ENCODE measurements around the gene TYMP.

TYMP gene

DNA sequence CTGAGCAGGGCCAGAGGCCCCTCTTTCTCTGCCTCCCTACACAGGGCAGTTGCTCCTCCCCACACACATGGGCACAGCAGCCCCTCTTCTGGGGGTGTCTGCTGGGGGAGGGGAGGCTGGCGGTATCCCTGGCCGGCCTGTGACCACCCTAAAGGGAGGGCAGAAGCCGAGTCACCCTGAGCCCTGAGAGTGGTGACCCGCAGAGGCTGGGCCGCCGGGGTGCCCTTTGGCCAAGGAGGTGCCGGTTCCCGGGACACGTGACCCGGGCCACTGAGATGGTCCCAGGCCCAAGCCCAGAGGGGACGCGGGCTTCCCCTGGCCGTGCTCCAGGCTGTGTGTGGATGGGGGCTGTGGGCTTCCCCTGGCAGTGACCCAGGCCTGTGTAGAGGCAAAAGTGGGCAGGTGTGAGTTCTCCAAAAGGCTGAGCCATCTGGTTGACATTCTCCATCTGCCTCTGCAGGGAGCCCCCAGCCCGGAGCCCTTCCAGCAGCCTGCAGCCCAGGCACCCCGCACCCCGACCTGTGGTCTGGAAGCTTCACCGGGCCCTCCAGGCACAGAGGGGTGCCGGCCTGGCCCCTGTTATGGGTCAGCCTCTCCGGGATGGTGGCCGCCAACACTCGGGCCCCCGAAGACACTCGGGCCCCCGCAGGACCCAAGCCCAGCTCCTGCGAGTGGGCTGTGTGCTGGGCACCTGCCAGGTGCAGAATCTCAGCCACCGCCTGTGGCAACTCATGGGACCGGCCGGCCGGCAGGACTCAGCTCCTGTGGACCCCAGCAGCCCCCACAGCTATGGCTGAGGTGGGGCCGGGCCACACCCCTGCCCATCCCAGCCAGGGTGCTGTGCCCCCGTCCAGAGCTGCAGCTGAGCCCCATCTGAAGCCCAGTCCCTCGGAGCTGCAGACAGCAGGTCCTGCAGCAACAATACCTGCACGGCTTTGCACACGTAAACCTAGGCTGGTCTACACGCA lies 47.4 kb downstream of the TYMP start:
- DNase-seq: no peak

DNA sequence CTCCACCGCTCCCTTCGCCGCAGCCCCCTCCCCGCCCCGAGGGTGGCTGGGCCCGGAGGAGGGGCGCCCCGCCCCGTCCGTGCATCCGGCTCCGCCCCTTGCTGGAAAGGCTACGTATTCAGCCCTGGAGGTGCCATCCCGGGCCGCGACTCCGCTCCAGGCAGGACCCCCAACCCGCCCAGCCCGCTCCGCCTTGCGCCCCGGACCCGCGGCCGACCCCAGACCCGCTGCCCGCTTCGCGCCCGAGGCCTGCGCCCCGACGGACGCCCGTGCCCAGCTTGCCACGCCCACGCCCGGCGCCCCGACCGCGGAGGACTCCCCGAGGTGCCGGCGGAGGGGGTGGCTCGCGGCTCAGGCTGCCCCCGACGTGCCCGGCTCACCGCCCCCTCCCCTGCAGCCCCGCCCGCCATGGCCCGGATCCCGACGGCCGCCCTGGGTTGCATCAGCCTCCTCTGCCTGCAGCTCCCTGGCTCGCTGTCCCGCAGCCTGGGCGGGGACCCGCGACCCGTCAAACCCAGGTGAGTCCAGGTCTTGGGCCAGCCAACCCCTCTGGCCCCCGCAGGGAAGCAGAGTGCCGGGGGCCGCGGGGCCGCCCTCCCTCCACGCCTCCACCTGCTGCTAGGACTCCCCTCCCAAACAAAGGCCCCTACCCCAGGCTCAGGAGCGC lies 48.2 kb downstream of the TYMP start, which contains the start of gene ADM2:
Gene ADM2 (plus strand): TSS at position 104 of the 667 bp plus-strand sequence. CDS start 305 bp downstream, at position 409.
- DNase-seq: peak; percentile 76 to 78

DNA sequence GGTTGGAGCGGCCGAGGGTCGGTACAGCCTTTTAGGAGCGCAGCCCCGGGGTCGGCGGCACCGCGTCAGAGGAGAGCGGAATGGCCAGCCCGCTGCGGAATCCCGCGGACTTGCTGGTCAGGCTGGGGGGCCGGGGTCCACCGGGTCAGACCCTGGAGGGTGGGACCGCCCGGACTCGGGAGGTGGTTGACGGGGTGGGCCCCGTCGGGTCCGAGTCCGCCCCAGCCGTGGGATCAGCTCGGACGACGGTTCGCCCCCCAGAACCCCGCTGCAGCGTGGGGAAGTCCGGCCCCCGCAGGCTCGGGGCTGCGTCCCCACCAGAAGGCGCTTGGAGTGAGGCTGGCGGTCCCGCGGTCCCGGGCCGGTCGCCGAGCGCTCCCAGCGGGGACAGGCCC lies 48.8 kb downstream of the TYMP start:
- DNase-seq: no peak

DNA sequence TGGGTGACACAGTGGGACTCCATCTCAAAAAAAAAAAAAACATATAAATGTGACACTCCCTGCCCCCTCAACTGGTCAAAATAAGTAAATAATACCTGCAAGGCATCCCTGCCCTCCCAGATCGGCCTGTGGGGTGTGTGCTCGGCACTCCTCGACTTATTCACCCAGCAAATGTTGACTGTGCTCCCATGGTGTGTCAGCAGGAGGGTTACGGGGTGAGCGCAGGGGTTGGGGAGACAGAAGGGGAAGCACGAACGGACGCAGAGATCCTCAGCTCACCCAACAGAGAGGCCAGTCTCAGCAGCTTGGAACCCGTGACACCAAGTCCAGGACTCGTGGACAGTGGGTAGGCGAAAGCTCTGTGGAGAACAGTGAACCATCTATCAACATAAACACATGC lies 50.1 kb downstream of the TYMP start:
- DNase-seq: no peak

DNA sequence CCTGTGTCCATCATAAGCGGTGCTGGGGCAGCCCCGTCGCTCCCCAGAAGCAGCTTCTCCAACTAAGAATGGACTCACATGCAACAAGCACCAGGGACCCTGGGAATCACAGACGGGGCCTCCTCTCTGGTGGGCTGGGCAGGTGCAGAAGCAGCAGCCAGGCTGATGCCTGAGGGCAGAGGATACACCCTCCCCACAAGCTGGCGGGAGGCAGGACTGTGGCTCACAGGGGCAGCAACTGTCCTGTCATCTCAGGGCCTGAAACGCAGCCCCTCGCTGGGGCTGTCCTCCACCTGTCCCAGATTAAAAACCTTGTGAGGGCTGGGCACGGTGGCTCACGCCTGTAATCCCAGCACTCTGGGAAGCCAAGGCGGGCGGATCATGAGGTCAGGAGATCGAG lies 51.9 kb downstream of the TYMP start:
- no peak for DNase-seq

DNA sequence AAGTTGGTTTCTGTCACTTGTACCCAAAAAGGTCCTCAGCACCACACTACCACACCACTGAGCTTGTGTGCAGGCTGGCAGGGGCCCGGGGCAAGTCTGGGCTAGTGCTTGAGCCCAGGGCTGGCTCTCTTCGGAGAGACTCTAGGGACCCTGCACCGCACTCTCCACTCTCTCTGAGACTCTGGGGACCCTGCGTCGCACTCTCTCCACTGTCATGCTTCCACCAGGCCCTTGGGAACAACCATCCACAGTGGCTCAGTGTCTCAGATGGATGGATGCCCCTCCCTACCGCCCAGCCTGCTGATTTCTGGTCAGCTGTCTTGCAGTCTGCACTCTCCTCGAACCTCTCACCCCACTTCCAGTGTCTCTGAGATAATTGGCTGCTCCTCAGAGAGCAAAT lies 52.9 kb downstream of the TYMP start:
- DNase-seq: no peak

Data from activated CD4-positive, alpha-beta T cell treated with anti-CD3 and anti-CD28 coated beads, Interleukin-2, amount 50 U/mL, for 48 hours (primary cell).